Keratinocyte (primary cell): ENCODE results near the gene COQ10B. TPM values are rescaled to one million over a fixed set of nuclear protein-coding genes. Genes with fewer than 3 reads are reported as not detected.

Source experiments
- DNase-seq: peaks from one replicate; pipeline ENCODE4 v3.0.0-alpha.2; 2011; ENCODE audit warnings: low read depth, missing footprints, low spot score
- FAIRE-seq: peaks from 2 replicates; lab custom pipeline; 2011; peaks lifted over from hg19 to GRCh38; lab: Jason Lieb, UNC
- H2AFZ ChIP-seq: 2 replicates; pipeline ENCODE4 v1.6.0; 2012; ENCODE audit warnings: low read length, control low read depth, inconsistent platforms; ENCODE audit not compliant: control insufficient read depth
- H3K27ac ChIP-seq: 2 replicates; pipeline ENCODE4 v1.5.1; 2011; ENCODE audit warnings: low read length; ENCODE audit not compliant: control insufficient read depth, insufficient read depth
- H3K27me3 ChIP-seq: 3 replicates; pipeline ENCODE4 v1.6.0; 2011; ENCODE audit warnings: low read length; ENCODE audit not compliant: control insufficient read depth, insufficient read depth; ENCODE audit errors: extremely low read depth
- H3K36me3 ChIP-seq, 2 experiments: 2 replicates in 1 of 2; 3 replicates in 1 of 2; pipeline ENCODE4 v1.5.1; 2011; ENCODE audit warnings: low read length in 2 of 2, mild to moderate bottlenecking in 1 of 2; ENCODE audit not compliant: control insufficient read depth in 2 of 2, insufficient read depth in 2 of 2; ENCODE audit errors: extremely low read depth in 1 of 2
- H3K4me1 ChIP-seq: 3 replicates; pipeline ENCODE4 v1.5.1; 2011; ENCODE audit warnings: low read length; ENCODE audit not compliant: control insufficient read depth, insufficient read depth; ENCODE audit errors: extremely low read depth
- H3K4me2 ChIP-seq: 3 replicates; pipeline ENCODE4 v1.6.0; 2011; ENCODE audit warnings: low read depth, low read length; ENCODE audit not compliant: control insufficient read depth, insufficient read depth; ENCODE audit errors: extremely low read depth
- H3K4me3 ChIP-seq, 3 experiments: fragments of 200-600 bp in 1 of 3; sonication (generic) in 1 of 3; 2 replicates in 2 of 3; 3 replicates in 1 of 3; pipeline ENCODE4 v1.5.1; 2011 to 2016; ENCODE audit warnings: low read length in 3 of 3, mild to moderate bottlenecking in 3 of 3, control low read depth in 2 of 3, inconsistent platforms in 1 of 3, low read depth in 1 of 3, mixed read lengths in 1 of 3, mixed run types in 1 of 3, moderate library complexity in 1 of 3; ENCODE audit not compliant: control insufficient read depth in 2 of 3, insufficient read depth in 2 of 3; ENCODE audit errors: extremely low read depth in 1 of 3
- H3K79me2 ChIP-seq: 2 replicates; pipeline ENCODE4 v1.6.0; 2012; ENCODE audit warnings: low read length; ENCODE audit not compliant: control insufficient read depth, insufficient read depth
- H3K9ac ChIP-seq: 3 replicates; pipeline ENCODE4 v1.6.0; 2011; ENCODE audit warnings: low read length; ENCODE audit not compliant: control insufficient read depth, insufficient read depth; ENCODE audit errors: extremely low read depth
- H3K9me1 ChIP-seq: 3 replicates; pipeline ENCODE4 v1.6.0; 2011; ENCODE audit warnings: low read length; ENCODE audit not compliant: control insufficient read depth, insufficient read depth; ENCODE audit errors: extremely low read depth
- H3K9me3 ChIP-seq: 2 replicates; pipeline ENCODE4 v1.5.1; 2012; ENCODE audit warnings: low read depth, low read length; ENCODE audit not compliant: control insufficient read depth
- H4K20me1 ChIP-seq: 3 replicates; pipeline ENCODE4 v1.6.0; 2011; ENCODE audit warnings: low read length; ENCODE audit not compliant: control insufficient read depth, insufficient read depth; ENCODE audit errors: extremely low read depth
- EZH2 ChIP-seq: IDR thresholded peaks from one replicate; pipeline ENCODE4 v1.6.1; 2012; ENCODE audit warnings: inconsistent platforms, mild to moderate bottlenecking, low read length, moderate library complexity
- dilution Hi-C: fragments of 300-500 bp; cut with MboI; formaldehyde crosslinking; loops from one replicate; pipeline ENCODE4 v1.7.0; 2020; ENCODE audit warnings: low sequenced_read_pairs; ENCODE audit not compliant: extremely low pct_ligation_motif_present
- polyA plus RNA-seq, 5 experiments: library from polyadenylated mRNA; depleted of rRNA in 3 of 5; stranded (reverse) in 3 of 5; stranded (forward) in 1 of 5; unstranded in 1 of 5; fragments of >200 nt; gene quantifications; 1 replicate in 1 of 5; 2 replicates in 3 of 5; 3 replicates in 1 of 5; pipeline versions ENCODE4 v1.2.1 to v1.2.3, GENCODE V29; 2011 to 2012; ENCODE audit warnings: missing spikeins in 2 of 5, low read depth in 1 of 5, low replicate concordance in 1 of 5
- TF ChIP-seq, protein P1 (sequence below), 3 experiments: IDR thresholded peaks in 1 of 3; conservative IDR thresholded peaks in 1 of 3; optimal IDR thresholded peaks in 1 of 3; 2 replicates in 2 of 3; 3 replicates in 1 of 3; pipeline versions ENCODE3 to v1.5.1; 2011; ENCODE audit warnings: low read length in 3 of 3, mild to moderate bottlenecking in 3 of 3, moderate library complexity in 2 of 3, control low read depth in 1 of 3, inconsistent platforms in 1 of 3; ENCODE audit not compliant: insufficient read depth in 2 of 3; ENCODE audit errors: extremely low read depth in 1 of 3

COQ10B gene
- polyA plus RNA-seq, 1 donor (not counting 4 experiments of a cell fraction or from before 2014, with no cell fraction given) = 8.8 TPM

DNA sequence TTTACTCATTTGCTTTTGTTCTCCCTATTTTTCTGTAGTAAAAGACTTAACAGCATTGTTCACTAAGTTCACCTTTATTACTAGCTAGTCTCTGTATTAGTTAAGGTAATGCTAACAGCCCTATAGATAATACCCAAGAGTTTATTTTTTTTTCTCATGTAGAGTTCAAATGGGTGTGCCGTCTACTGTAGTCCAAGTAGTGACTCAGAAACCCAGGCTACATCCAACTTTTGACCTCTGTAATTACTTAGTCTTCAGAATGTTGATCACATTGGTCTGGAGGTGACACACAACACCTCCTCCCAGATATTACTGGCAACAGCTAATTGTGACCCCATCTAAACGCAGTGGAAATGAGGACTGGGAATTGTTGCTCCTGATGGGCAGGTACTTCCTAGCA, 7.7 kb downstream of the COQ10B start:
- Histone ChIP-seq H3K27me3 (no peaks in the 10 kb centered on the region), H3K9me1 (no peaks in the 10 kb centered on the region), H3K27ac (no peak overlapping the region), H3K4me2 (no peak overlapping the region), H3K9me3 (no peaks in the 10 kb centered on the region), H4K20me1 (no peaks in the 10 kb centered on the region), H3K4me1 (no peaks in the 10 kb centered on the region), H3K4me3 (no peak overlapping the region), H3K36me3 (peaks cover 4 to 11% of the 10 kb centered on the region in 2 experiments), H3K9ac (no peak overlapping the region), H2AFZ (no peak overlapping the region), H3K79me2 (peaks cover 60% of the 10 kb centered on the region)
- FAIRE-seq = no peak
- TF ChIP-seq, protein P1, sequence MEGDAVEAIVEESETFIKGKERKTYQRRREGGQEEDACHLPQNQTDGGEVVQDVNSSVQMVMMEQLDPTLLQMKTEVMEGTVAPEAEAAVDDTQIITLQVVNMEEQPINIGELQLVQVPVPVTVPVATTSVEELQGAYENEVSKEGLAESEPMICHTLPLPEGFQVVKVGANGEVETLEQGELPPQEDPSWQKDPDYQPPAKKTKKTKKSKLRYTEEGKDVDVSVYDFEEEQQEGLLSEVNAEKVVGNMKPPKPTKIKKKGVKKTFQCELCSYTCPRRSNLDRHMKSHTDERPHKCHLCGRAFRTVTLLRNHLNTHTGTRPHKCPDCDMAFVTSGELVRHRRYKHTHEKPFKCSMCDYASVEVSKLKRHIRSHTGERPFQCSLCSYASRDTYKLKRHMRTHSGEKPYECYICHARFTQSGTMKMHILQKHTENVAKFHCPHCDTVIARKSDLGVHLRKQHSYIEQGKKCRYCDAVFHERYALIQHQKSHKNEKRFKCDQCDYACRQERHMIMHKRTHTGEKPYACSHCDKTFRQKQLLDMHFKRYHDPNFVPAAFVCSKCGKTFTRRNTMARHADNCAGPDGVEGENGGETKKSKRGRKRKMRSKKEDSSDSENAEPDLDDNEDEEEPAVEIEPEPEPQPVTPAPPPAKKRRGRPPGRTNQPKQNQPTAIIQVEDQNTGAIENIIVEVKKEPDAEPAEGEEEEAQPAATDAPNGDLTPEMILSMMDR (optimal IDR thresholded peaks at IDR 0.05 in 1 of 3, IDR thresholded peaks at IDR 0.05 in 1 of 3, conservative IDR thresholded peaks at IDR 0.05 in 1 of 3; ENCODE audit: extremely low read depth in 1 of 3, insufficient read depth in 2 of 3, low read length in 3 of 3) = no peak
- TF ChIP-seq EZH2 = no peak
- dilution Hi-C loops = no loop called here
- DNase-seq = no peak

DNA sequence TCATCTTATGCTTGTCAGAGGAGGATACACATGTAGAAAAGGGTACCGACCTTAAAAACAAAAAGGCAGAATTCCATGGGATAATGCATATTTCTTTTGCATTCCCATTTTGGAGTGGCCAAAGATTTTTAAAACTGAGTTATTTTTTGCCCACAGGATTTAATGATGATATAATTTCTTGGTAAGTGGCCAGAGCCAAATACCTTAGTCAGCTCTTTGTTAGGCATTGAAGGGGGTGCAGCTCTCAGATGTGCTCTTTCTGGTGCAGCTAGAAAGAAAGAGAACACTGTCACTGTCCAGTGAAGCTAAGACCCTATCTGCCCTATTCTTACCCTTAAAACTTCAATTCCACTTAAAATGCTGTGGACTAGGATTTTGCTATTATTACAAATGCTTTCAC, 10.8 kb downstream of the COQ10B start:
- FAIRE-seq (no peak), DNase-seq (no peak)
- H3K27me3 ChIP-seq = no peaks in the 10 kb centered on the region
- H3K27ac ChIP-seq = no peak overlapping the region
- peaks cover 4 to 16% of the 10 kb centered on the region in 2 experiments for H3K36me3 ChIP-seq
- H3K79me2 ChIP-seq = peaks cover 29% of the 10 kb centered on the region
- H3K9ac ChIP-seq = no peak overlapping the region
- no peak overlapping the region for H3K4me2 ChIP-seq
- no peak overlapping the region for H2AFZ ChIP-seq
- no peaks in the 10 kb centered on the region for H3K9me1 ChIP-seq
- dilution Hi-C loops = no loop called here
- H4K20me1 ChIP-seq = no peaks in the 10 kb centered on the region
- TF ChIP-seq EZH2 = no peak
- TF ChIP-seq, protein P1 (optimal IDR thresholded peaks at IDR 0.05 in 1 of 3, IDR thresholded peaks at IDR 0.05 in 1 of 3, conservative IDR thresholded peaks at IDR 0.05 in 1 of 3; ENCODE audit: extremely low read depth in 1 of 3, insufficient read depth in 2 of 3, low read length in 3 of 3) = no peak
- no peaks in the 10 kb centered on the region for H3K4me1 ChIP-seq
- no peaks in the 10 kb centered on the region for H3K9me3 ChIP-seq
- no peak overlapping the region for H3K4me3 ChIP-seq
